Stimulated activated naive B cell treated with anti-CD40 and anti-IgM and Interleukin-4, amounts not matched to agents 10 μg/mL and 1 μg/mL and 100 μg/mL, for 72 hours (primary cell): ENCODE data around the gene UST.
"Not testable (repeated sequence)": the region's sequence is repeated elsewhere in the genome, so short reads cannot be mapped to it uniquely, and the experiment has no call there.

Experiments
- ATAC-seq, 2 donors: fragments of 150-1000 bp; cut with Tn5 transposase; replicated peaks; 2 replicates each; pipeline ENCODE4 v1.10.0; 2021; ENCODE audit warnings: moderate library complexity in 1 of 2
- DNase-seq: peaks from one replicate; pipeline ENCODE4 v3.0.0; 2021
- H3K27ac Mint-ChIP-seq: one replicate; pipeline ENCODE4 v1.8.0; 2022; ENCODE audit warnings: mild to moderate bottlenecking, mixed read lengths
- H3K27me3 Mint-ChIP-seq, 2 donors: one replicate each; pipeline ENCODE4 v1.8.0; 2022; ENCODE audit warnings: mixed read lengths in 2 of 2
- H3K36me3 Mint-ChIP-seq, 2 donors: one replicate each; pipeline ENCODE4 v1.8.0; 2022; ENCODE audit warnings: mixed read lengths in 2 of 2, mild to moderate bottlenecking in 1 of 2
- H3K4me1 Mint-ChIP-seq, 2 donors: one replicate each; pipeline ENCODE4 v1.8.0; 2022; ENCODE audit warnings: mixed read lengths in 2 of 2, mild to moderate bottlenecking in 1 of 2
- H3K4me3 Mint-ChIP-seq, 2 donors: one replicate each; pipeline ENCODE4 v1.8.0; 2022; ENCODE audit warnings: mild to moderate bottlenecking in 2 of 2, mixed read lengths in 2 of 2, moderate library complexity in 1 of 2
- H3K9me3 Mint-ChIP-seq, 2 donors: one replicate each; pipeline ENCODE4 v1.8.0; 2022; ENCODE audit warnings: mixed read lengths in 2 of 2, mild to moderate bottlenecking in 1 of 2

The UST gene

GRCh38 chr6:149098700-149099276 is 352.0 kb downstream of the UST start:
- Mint-ChIP-seq H3K36me3 (peaks cover 5 to 7% of the 10 kb centered on the region in 2 donors), H3K4me3 (no peak overlapping the region), H3K4me1 (peaks cover 4 to 18% of the 10 kb centered on the region in 2 donors), H3K27me3 (no peaks in the 10 kb centered on the region), H3K27ac (no peak overlapping the region), H3K9me3 (peaks cover 14% of the 10 kb centered on the region in 2 donors)
- no peak for DNase-seq
- no peak for ATAC-seq

- peaks cover 5 to 7% of the 10 kb centered on the region in 2 donors for H3K36me3 Mint-ChIP-seq
- no peak for DNase-seq
- peaks cover 14% of the 10 kb centered on the region in 2 donors for H3K9me3 Mint-ChIP-seq
- no peak overlapping the region for H3K4me3 Mint-ChIP-seq
- H3K27me3 Mint-ChIP-seq: no peaks in the 10 kb centered on the region
- no peaks in the 10 kb centered on the region for H3K4me1 Mint-ChIP-seq
- H3K27ac Mint-ChIP-seq: no peak overlapping the region
- ATAC-seq: no peak
Observed at GRCh38 chr6:149102324-149102723, 355.5 kb downstream of the UST start.

- H3K4me1 Mint-ChIP-seq, DNase-seq, H3K9me3 Mint-ChIP-seq, H3K27ac Mint-ChIP-seq, H3K36me3 Mint-ChIP-seq, ATAC-seq, H3K27me3 Mint-ChIP-seq, H3K4me3 Mint-ChIP-seq: not testable (repeated sequence)
Observed at GRCh38 chr6:149103950-149104349, 357.1 kb downstream of the UST start.

GRCh38 chr6:149107520-149107919 is 360.7 kb downstream of the UST start:
- H3K4me1 Mint-ChIP-seq: peaks cover 23 to 27% of the 10 kb centered on the region in 2 donors
- H3K27ac Mint-ChIP-seq: no peak overlapping the region
- no peak overlapping the region for H3K4me3 Mint-ChIP-seq
- peaks cover 3 to 6% of the 10 kb centered on the region in 2 donors for H3K9me3 Mint-ChIP-seq
- no peaks in the 10 kb centered on the region for H3K27me3 Mint-ChIP-seq
- ATAC-seq (no peak), DNase-seq (no peak)
- no peaks in the 10 kb centered on the region for H3K36me3 Mint-ChIP-seq

- ATAC-seq: no peak
- Mint-ChIP-seq H3K36me3 (no peaks in the 10 kb centered on the region), H3K9me3 (peaks cover 4% of the 10 kb centered on the region in 2 donors), H3K27me3 (no peaks in the 10 kb centered on the region), H3K4me1 (peaks cover 30 to 34% of the 10 kb centered on the region in 2 donors), H3K27ac (no peak overlapping the region), H3K4me3 (no peak overlapping the region)
- no peak for DNase-seq
Observed at GRCh38 chr6:149108038-149108748, 361.4 kb downstream of the UST start.

GRCh38 chr6:149108749-149109100 is 361.9 kb downstream of the UST start:
- H3K27me3 Mint-ChIP-seq: no peaks in the 10 kb centered on the region
- DNase-seq (no peak), ATAC-seq (no peak)
- H3K27ac Mint-ChIP-seq: no peak overlapping the region
- no peaks in the 10 kb centered on the region for H3K36me3 Mint-ChIP-seq
- no peak overlapping the region for H3K4me3 Mint-ChIP-seq
- peaks cover 34 to 39% of the 10 kb centered on the region in 2 donors for H3K4me1 Mint-ChIP-seq
- peaks cover 3% of the 10 kb centered on the region in 2 donors for H3K9me3 Mint-ChIP-seq

GRCh38 chr6:149109397-149110070 is 362.7 kb downstream of the UST start:
- ATAC-seq (peak in 1 of 2 donors; percentile 18), DNase-seq (no peak)
- no peak overlapping the region for H3K27ac Mint-ChIP-seq
- no peaks in the 10 kb centered on the region for H3K36me3 Mint-ChIP-seq
- H3K4me3 Mint-ChIP-seq: no peak overlapping the region
- H3K27me3 Mint-ChIP-seq: no peaks in the 10 kb centered on the region
- H3K9me3 Mint-ChIP-seq: peaks cover 3% of the 10 kb centered on the region in 2 donors
- peaks cover 37 to 40% of the 10 kb centered on the region in 2 donors for H3K4me1 Mint-ChIP-seq

- H3K36me3 Mint-ChIP-seq: no peaks in the 10 kb centered on the region
- H3K9me3 Mint-ChIP-seq: peaks cover 3% of the 10 kb centered on the region in 2 donors
- peaks cover 43 to 52% of the 10 kb centered on the region in 2 donors for H3K4me1 Mint-ChIP-seq
- H3K27me3 Mint-ChIP-seq: no peaks in the 10 kb centered on the region
- peak overlapping the region; percentile 81 for H3K27ac Mint-ChIP-seq
- ATAC-seq: peak; percentile 46 to 53
- H3K4me3 Mint-ChIP-seq: no peak overlapping the region
- DNase-seq: no peak
Observed at GRCh38 chr6:149111556-149112115, 364.8 kb downstream of the UST start.

GRCh38 chr6:149112976-149113375 is 366.1 kb downstream of the UST start:
- H3K27ac Mint-ChIP-seq: peak overlapping the region; percentile 95
- peaks cover 3% of the 10 kb centered on the region in 2 donors for H3K9me3 Mint-ChIP-seq
- ATAC-seq (peak; percentile 86 to 93), DNase-seq (peak; percentile 47)
- H3K36me3 Mint-ChIP-seq: no peaks in the 10 kb centered on the region
- no peak overlapping the region for H3K4me3 Mint-ChIP-seq
- peaks cover 43 to 52% of the 10 kb centered on the region in 2 donors for H3K4me1 Mint-ChIP-seq
- H3K27me3 Mint-ChIP-seq: no peaks in the 10 kb centered on the region

- H3K27me3 Mint-ChIP-seq: no peaks in the 10 kb centered on the region
- H3K9me3 Mint-ChIP-seq: peaks cover 3% of the 10 kb centered on the region in 2 donors
- no peak overlapping the region for H3K27ac Mint-ChIP-seq
- H3K4me1 Mint-ChIP-seq: peaks cover 37 to 45% of the 10 kb centered on the region in 2 donors
- ATAC-seq: no peak
- H3K36me3 Mint-ChIP-seq: no peaks in the 10 kb centered on the region
- H3K4me3 Mint-ChIP-seq: no peak overlapping the region
- DNase-seq: no peak
Observed at GRCh38 chr6:149114167-149114566, 367.3 kb downstream of the UST start.

- Mint-ChIP-seq H3K27me3 (no peaks in the 10 kb centered on the region), H3K9me3 (peaks cover 0 to 1% of the 10 kb centered on the region in 2 donors), H3K27ac (no peak overlapping the region), H3K36me3 (no peaks in the 10 kb centered on the region), H3K4me3 (no peak overlapping the region), H3K4me1 (peaks cover 8 to 11% of the 10 kb centered on the region in 2 donors)
- no peak for DNase-seq
- no peak for ATAC-seq
Observed at GRCh38 chr6:149118737-149119653, 372.2 kb downstream of the UST start.

- Mint-ChIP-seq H3K36me3 (no peaks in the 10 kb centered on the region), H3K27ac (no peak overlapping the region), H3K4me1 (peaks cover under 1 to 10% of the 10 kb centered on the region in 2 donors), H3K4me3 (no peak overlapping the region), H3K27me3 (no peaks in the 10 kb centered on the region), H3K9me3 (peaks cover 0 to 3% of the 10 kb centered on the region in 2 donors)
- no peak for ATAC-seq
- DNase-seq: no peak
Observed at GRCh38 chr6:149122850-149123821, 376.3 kb downstream of the UST start.

- no peaks in the 10 kb centered on the region for H3K36me3 Mint-ChIP-seq
- H3K4me3 Mint-ChIP-seq: no peak overlapping the region
- H3K4me1 Mint-ChIP-seq: peaks cover 17 to 32% of the 10 kb centered on the region in 2 donors
- ATAC-seq: no peak
- H3K27ac Mint-ChIP-seq: no peak overlapping the region
- no peaks in the 10 kb centered on the region for H3K27me3 Mint-ChIP-seq
- H3K9me3 Mint-ChIP-seq: peaks cover 0 to 3% of the 10 kb centered on the region in 2 donors
- no peak for DNase-seq
Observed at GRCh38 chr6:149125309-149125708, 378.5 kb downstream of the UST start.
